GM12892 (cell line): ENCODE data around the gene EIF4A3.
"Not testable (repeated sequence)": the region's sequence is repeated elsewhere in the genome, so short reads cannot be mapped to it uniquely, and the experiment has no call there.

Experiments
- DNase-seq: peaks from one replicate; pipeline ENCODE4 v3.0.0; 2011; ENCODE audit not compliant: insufficient read length
- FAIRE-seq: peaks from 2 replicates; lab custom pipeline; 2011; peaks lifted over from hg19 to GRCh38; lab: Jason Lieb, UNC
- POLR2A ChIP-seq: IDR thresholded peaks from 2 replicates; pipeline ENCODE4 v1.6.1; 2011; ENCODE audit warnings: low read depth, low read length, control low read depth
- POLR2AphosphoS5 ChIP-seq: IDR thresholded peaks from 2 replicates; pipeline ENCODE4 v1.6.1; 2011; ENCODE audit warnings: low read depth, low read length, control low read depth
- TAF1 ChIP-seq: IDR thresholded peaks from 2 replicates; pipeline ENCODE4 v1.6.1; 2011; ENCODE audit warnings: low read depth, mild to moderate bottlenecking, control low read depth, low read length, borderline replicate concordance

Gene EIF4A3

DNA sequence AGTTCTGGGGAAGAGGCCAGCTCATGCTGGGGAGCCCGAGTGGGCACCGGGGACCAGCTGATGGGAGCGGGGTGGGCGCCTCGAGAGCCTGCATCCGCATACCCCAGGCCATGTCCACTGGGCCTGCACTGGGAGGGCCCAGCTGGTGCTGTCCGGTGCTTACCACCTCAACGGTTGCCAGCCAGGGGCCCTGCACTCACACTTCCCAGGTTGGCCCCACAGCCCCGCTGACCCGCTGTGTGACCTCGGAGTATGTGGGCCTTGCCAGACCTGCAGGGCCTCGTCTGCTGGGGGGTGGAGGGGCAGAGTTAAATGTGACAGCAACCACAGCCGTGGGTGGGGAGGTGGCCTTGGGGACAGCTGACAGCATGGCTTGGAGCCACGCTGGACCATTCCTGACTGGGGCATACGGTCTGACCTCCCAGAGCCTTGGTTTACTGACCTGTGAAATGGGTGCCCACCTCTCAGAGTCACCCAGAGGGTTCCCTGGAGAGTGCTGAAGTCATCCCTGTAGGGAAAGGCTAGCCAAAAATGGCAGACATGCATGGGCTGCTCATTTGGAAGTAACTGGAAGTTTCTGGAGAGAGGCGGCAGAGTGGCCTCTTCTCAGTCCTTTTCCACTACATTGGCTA lies 51.0 kb downstream of the EIF4A3 start:
- TF ChIP-seq TAF1: no peak
- TF ChIP-seq POLR2AphosphoS5: no peak
- no peak for TF ChIP-seq POLR2A
- DNase-seq (no peak), FAIRE-seq (no peak)

GRCh38 chr17:80095038-80095843 lies 51.7 kb downstream of the EIF4A3 start:
- TF ChIP-seq POLR2AphosphoS5 (no peak), TAF1 (no peak), POLR2A (no peak)
- FAIRE-seq (no peak), DNase-seq (no peak)

DNA sequence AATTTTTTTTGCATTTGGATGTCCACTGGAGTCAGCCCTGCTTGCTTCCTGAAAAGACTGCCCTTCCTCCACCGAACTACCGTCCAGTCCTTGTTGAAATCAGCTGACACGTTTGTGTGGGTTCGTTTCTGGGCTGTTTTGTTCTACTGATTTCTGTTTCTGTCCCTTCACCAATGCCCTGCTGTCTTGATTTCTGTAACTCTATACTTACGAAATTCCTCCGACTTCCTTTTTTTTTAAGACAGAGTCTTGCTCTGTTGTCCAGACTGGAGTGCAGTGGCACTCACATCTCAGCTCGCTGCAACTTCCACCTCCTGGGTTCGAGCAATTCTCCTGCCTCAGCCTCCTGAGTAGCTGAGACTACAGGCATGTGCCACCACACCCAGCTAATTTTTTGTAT lies 54.0 kb downstream of the EIF4A3 start:
- FAIRE-seq (no peak), DNase-seq (no peak)
- TF ChIP-seq TAF1: no peak

GRCh38 chr17:80091376-80091775 lies 55.6 kb downstream of the EIF4A3 start:
- no peak for FAIRE-seq
- no peak for DNase-seq

GRCh38 chr17:80090164-80090563 lies 56.8 kb downstream of the EIF4A3 start:
- not testable (repeated sequence) for FAIRE-seq

More at GRCh38 chr17:80091376-80091775, 55.6 kb downstream of the EIF4A3 start:
- TF ChIP-seq POLR2AphosphoS5 (no peak), POLR2A (no peak), TAF1 (no peak)

GRCh38 chr17:80089762-80090161 lies 57.2 kb downstream of the EIF4A3 start:
- TF ChIP-seq POLR2A (no peak), POLR2AphosphoS5 (no peak), TAF1 (no peak)
- no peak for FAIRE-seq
- no peak for DNase-seq

More at GRCh38 chr17:80090164-80090563, 56.8 kb downstream of the EIF4A3 start:
- DNase-seq: not testable (repeated sequence)

GRCh38 chr17:80087346-80088265 lies 59.3 kb downstream of the EIF4A3 start:
- DNase-seq: no peak
- TF ChIP-seq TAF1 (no peak), POLR2A (no peak), POLR2AphosphoS5 (no peak)
- no peak for FAIRE-seq

DNA sequence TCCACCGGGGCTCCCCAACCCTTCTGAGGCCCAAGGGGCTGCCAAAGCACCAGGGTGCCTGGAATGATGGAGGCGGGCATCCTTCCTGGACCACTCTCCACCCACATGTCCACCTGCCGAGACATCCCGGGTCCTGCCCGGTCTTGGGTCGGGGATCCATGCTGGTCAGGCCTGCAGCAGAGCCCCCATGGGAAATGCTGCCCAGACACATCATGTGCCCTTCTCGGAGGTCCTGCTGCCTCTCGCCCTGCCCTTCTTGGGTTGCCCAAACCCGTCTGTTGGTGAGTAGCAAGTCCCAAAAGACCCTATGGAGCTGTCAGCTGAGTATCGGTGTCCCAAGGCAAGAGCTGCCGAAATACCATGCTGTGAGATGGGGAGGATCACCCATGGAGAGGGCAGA lies 60.3 kb downstream of the EIF4A3 start:
- TF ChIP-seq TAF1: no peak
- DNase-seq (no peak), FAIRE-seq (no peak)

DNA sequence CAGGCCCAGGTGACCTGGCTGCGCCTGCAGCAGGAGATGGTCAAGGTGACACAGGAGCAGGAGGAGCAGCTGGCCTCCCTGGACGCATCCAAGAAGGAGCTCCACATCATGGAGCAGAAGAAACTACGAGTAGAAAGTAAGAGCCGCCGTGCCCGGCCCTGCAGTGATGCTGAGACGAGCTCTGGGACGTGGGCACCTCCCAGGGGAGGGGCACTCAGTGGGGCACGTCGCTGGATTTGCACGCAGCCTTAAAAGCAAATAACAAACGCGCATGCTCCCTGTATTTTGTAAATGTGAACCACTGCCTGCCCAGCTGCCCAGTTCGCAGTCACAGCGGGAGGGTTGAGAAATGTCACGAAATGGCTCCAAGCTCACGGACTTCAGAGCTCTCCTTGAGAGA lies 60.8 kb downstream of the EIF4A3 start:
- TF ChIP-seq POLR2A: no peak
- TF ChIP-seq TAF1: no peak
- TF ChIP-seq POLR2AphosphoS5: no peak
- no peak for DNase-seq
- no peak for FAIRE-seq

GRCh38 chr17:80084773-80085172 lies 62.2 kb downstream of the EIF4A3 start:
- TF ChIP-seq POLR2A: no peak
- TF ChIP-seq TAF1: no peak
- TF ChIP-seq POLR2AphosphoS5: no peak
- DNase-seq (no peak), FAIRE-seq (no peak)
